Kidney glomerular epithelial cell (primary cell): ENCODE results near the gene CARMIL3.

Experiments
- DNase-seq: peaks from one replicate; lab custom pipeline; 2025; lab: John Stamatoyannopoulos, UW

Gene CARMIL3

GRCh38 chr14:24060984-24061913 is 9.4 kb downstream of the CARMIL3 start:
- DNase-seq: no peak

- DNase-seq: no peak
Measured at GRCh38 chr14:24062216-24062980, 10.6 kb downstream of the CARMIL3 start.

GRCh38 chr14:24063263-24063836 is 11.5 kb downstream of the CARMIL3 start:
- no peak for DNase-seq

GRCh38 chr14:24064091-24064795 is 12.4 kb downstream of the CARMIL3 start:
- no peak for DNase-seq

GRCh38 chr14:24064856-24065255 is 13.0 kb downstream of the CARMIL3 start:
- no peak for DNase-seq

GRCh38 chr14:24065408-24065807 is 13.6 kb downstream of the CARMIL3 start:
- no peak for DNase-seq

GRCh38 chr14:24066496-24067132 is 14.8 kb downstream of the CARMIL3 start:
- DNase-seq: no peak

- DNase-seq: no peak
Measured at GRCh38 chr14:24067133-24068082, 15.6 kb downstream of the CARMIL3 start.

GRCh38 chr14:24068711-24069410 is 17.1 kb downstream of the CARMIL3 start:
- DNase-seq: no peak

GRCh38 chr14:24069411-24069735 is 17.6 kb downstream of the CARMIL3 start:
- DNase-seq: no peak

- no peak for DNase-seq
Measured at GRCh38 chr14:24070285-24071143, 18.7 kb downstream of the CARMIL3 start.

- DNase-seq: no peak
Measured at GRCh38 chr14:24071144-24071697, 19.4 kb downstream of the CARMIL3 start, which contains the start of gene CPNE6. Gene CPNE6, plus strand, starts transcription at chr14:24071562. Its CDS starts 1,375 bp downstream, at chr14:24072937.

GRCh38 chr14:24071836-24072430 is 20.1 kb downstream of the CARMIL3 start:
- DNase-seq: no peak

GRCh38 chr14:24072436-24072835 is 20.6 kb downstream of the CARMIL3 start:
- DNase-seq: no peak

GRCh38 chr14:24072881-24073877 is 21.4 kb downstream of the CARMIL3 start:
- no peak for DNase-seq

- no peak for DNase-seq
Measured at GRCh38 chr14:24074625-24075484, 23.0 kb downstream of the CARMIL3 start.
